Neural progenitor cell (in vitro differentiated cells): ENCODE measurements around the gene TPST2. TPM values are rescaled to one million over a fixed set of nuclear protein-coding genes. Genes with fewer than 3 reads are reported as not detected.
A peak's percentile ranks its signal among the peaks of the same experiment; 100 is the strongest.

Experiments used
- DNase-seq: peaks from one replicate; pipeline ENCODE4 v3.0.0-alpha.2; 2016; ENCODE audit warnings: low spot score
- H2AFZ ChIP-seq: fragments of 200-600 bp; sonication (generic); replicated peaks from 2 replicates; pipeline ENCODE4 v1.6.1; 2016; ENCODE audit warnings: antibody characterized with exemption
- H3F3A ChIP-seq: fragments of 200-600 bp; sonication (generic); 2 replicates; pipeline ENCODE4 v1.6.1; 2016; ENCODE audit warnings: antibody characterized with exemption, low read depth
- H3K27ac ChIP-seq: fragments of 200-600 bp; sonication (generic); 2 replicates; pipeline ENCODE4 v1.5.1; 2016; ENCODE audit warnings: mild to moderate bottlenecking
- H3K27me3 ChIP-seq: fragments of 200-600 bp; sonication (generic); 2 replicates; pipeline ENCODE4 v1.6.1; 2016; ENCODE audit warnings: mild to moderate bottlenecking, moderate library complexity
- H3K36me3 ChIP-seq: fragments of 200-600 bp; sonication (generic); 2 replicates; pipeline ENCODE4 v1.5.1; 2016
- H3K4me1 ChIP-seq: fragments of 200-600 bp; sonication (generic); 2 replicates; pipeline ENCODE4 v1.6.1; 2016; ENCODE audit warnings: mixed run types
- H3K4me2 ChIP-seq: fragments of 200-600 bp; sonication (generic); 2 replicates; pipeline ENCODE4 v1.6.1; 2016
- H3K4me3 ChIP-seq: fragments of 200-600 bp; sonication (generic); 2 replicates; pipeline ENCODE4 v1.5.1; 2016
- H3K79me2 ChIP-seq: fragments of 200-600 bp; sonication (generic); 2 replicates; pipeline ENCODE4 v1.6.1; 2016; ENCODE audit warnings: low read depth
- H3K9ac ChIP-seq: fragments of 200-600 bp; sonication (generic); 2 replicates; pipeline ENCODE4 v1.6.1; 2016
- H3K9me3 ChIP-seq: fragments of 200-600 bp; sonication (generic); 2 replicates; pipeline ENCODE4 v1.5.1; 2016; ENCODE audit warnings: low read depth
- H4K20me1 ChIP-seq: fragments of 200-600 bp; sonication (generic); 2 replicates; pipeline ENCODE4 v1.6.1; 2016; ENCODE audit warnings: low read depth
- H3K27ac Mint-ChIP-seq: 3 replicates; pipeline ENCODE4 v1.8.0; 2021; ENCODE audit warnings: mixed read lengths
- H3K27me3 Mint-ChIP-seq: 2 replicates; pipeline ENCODE4 v1.8.0; 2022; ENCODE audit warnings: low read depth, mild to moderate bottlenecking, inconsistent platforms, moderate library complexity, mixed read lengths; ENCODE audit not compliant: insufficient read depth
- H3K36me3 Mint-ChIP-seq: 3 replicates; pipeline ENCODE4 v1.8.0; 2021; ENCODE audit warnings: mixed read lengths
- H3K4me1 Mint-ChIP-seq: 3 replicates; pipeline ENCODE4 v1.8.0; 2021; ENCODE audit warnings: mixed read lengths
- H3K4me3 Mint-ChIP-seq: 3 replicates; pipeline ENCODE4 v1.8.0; 2021; ENCODE audit warnings: mild to moderate bottlenecking, moderate library complexity, mixed read lengths
- H3K9me3 Mint-ChIP-seq: 3 replicates; pipeline ENCODE4 v1.8.0; 2020; ENCODE audit warnings: mixed read lengths
- EZH2 ChIP-seq: fragments of 200-600 bp; sonication (generic); IDR thresholded peaks from 2 replicates; pipeline ENCODE4 v1.6.1; 2017; ENCODE audit warnings: antibody characterized with exemption, mild to moderate bottlenecking, moderate library complexity
- EZH2phosphoT487 ChIP-seq: fragments of 200-600 bp; sonication (generic); IDR thresholded peaks from 2 replicates; pipeline ENCODE4 v1.6.1; 2017; ENCODE audit warnings: antibody characterized with exemption
- total RNA-seq: library from RNA; depleted of rRNA; stranded (reverse); fragments of >200 nt; gene quantifications from 2 replicates; pipeline ENCODE4 v1.2.3, GENCODE V29; 2015; ENCODE audit warnings: low replicate concordance
- TF ChIP-seq, protein P1 (sequence below): fragments of 200-600 bp; sonication (generic); IDR thresholded peaks from 2 replicates; pipeline ENCODE4 v1.5.1; 2017; ENCODE audit warnings: antibody characterized with exemption, mild to moderate bottlenecking

The TPST2 gene
- 31.7 and 59.5 TPM in 2 replicates for total RNA-seq

DNA sequence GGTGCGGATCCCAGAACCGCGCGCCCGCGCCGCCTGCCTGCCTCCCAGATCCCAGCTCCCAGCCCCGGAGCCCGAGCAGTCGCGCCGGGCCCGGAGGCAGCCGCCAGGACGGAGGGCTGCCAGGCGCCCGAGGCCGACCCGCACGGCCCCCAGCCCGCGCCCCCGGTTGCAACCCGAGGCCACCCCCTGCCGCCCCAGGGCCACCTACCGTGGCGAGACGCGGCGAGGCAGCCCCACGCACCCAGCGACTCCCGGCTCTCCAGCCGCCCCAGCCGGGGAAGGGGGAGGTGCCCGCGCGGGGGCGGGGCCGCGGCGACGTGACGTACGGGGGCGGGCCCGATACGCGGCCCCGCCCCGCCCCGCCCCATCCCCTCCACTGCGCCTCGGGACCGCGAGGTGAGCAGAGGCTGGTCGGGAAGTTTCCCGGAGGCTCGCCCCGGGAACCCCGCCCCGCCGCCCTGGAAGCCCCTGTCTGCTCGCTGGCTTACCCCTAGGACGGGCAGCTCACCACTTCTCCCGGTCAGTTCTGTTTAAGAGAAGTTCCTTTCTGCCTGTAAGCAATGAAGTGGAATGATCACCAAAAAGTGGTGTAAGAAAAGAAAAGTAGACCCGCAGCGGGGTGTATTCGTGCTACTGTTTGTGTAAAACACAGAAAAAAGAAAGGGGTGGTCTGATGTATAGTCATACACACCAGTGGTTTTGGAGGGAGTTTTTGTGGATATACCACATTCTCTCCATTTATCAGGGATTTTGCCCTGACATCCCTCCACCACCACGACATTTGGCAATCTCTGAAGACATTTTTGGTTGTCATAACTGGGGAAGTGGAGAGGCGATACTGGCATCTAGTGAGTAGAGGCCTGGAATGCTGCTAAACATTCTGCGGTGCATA is at the start of gene TPST2:
TSS of gene TPST2 (minus strand) at position 288 of the 892 bp plus-strand sequence. CDS start 48,502 bp downstream, outside the sequence.
- TF ChIP-seq, protein P1, sequence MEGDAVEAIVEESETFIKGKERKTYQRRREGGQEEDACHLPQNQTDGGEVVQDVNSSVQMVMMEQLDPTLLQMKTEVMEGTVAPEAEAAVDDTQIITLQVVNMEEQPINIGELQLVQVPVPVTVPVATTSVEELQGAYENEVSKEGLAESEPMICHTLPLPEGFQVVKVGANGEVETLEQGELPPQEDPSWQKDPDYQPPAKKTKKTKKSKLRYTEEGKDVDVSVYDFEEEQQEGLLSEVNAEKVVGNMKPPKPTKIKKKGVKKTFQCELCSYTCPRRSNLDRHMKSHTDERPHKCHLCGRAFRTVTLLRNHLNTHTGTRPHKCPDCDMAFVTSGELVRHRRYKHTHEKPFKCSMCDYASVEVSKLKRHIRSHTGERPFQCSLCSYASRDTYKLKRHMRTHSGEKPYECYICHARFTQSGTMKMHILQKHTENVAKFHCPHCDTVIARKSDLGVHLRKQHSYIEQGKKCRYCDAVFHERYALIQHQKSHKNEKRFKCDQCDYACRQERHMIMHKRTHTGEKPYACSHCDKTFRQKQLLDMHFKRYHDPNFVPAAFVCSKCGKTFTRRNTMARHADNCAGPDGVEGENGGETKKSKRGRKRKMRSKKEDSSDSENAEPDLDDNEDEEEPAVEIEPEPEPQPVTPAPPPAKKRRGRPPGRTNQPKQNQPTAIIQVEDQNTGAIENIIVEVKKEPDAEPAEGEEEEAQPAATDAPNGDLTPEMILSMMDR, result peak; percentile 0
- no peak for TF ChIP-seq EZH2
- Histone ChIP-seq H3K9me3 (peaks cover 4% of the 10 kb centered on the region), H3K4me2 (peak within 1 kb of the TSS; percentile 99), H3K4me3 (peak within 1 kb of the TSS; percentile 100), H3K4me1 (peaks cover 10% of the 10 kb centered on the region), H3K36me3 (peaks cover 6% of the 10 kb centered on the region), H3K27ac (no peak within 1 kb of the TSS), H3K9ac (peak within 1 kb of the TSS; percentile 78), H2AFZ (peak within 1 kb of the TSS; percentile 77), H4K20me1 (peaks cover 20% of the 10 kb centered on the region), H3F3A (peaks cover 19% of the 10 kb centered on the region), H3K27me3 (peaks cover 3% of the 10 kb centered on the region), H3K79me2 (peaks cover 28% of the 10 kb centered on the region)
- Mint-ChIP-seq H3K27me3 (peaks cover 13% of the 10 kb centered on the region), H3K9me3 (peaks cover 5% of the 10 kb centered on the region), H3K4me1 (peaks cover 18% of the 10 kb centered on the region), H3K27ac (peak within 1 kb of the TSS; percentile 69), H3K4me3 (peak within 1 kb of the TSS; percentile 95), H3K36me3 (peaks cover 6% of the 10 kb centered on the region)
- peak; percentile 89 for DNase-seq

DNA sequence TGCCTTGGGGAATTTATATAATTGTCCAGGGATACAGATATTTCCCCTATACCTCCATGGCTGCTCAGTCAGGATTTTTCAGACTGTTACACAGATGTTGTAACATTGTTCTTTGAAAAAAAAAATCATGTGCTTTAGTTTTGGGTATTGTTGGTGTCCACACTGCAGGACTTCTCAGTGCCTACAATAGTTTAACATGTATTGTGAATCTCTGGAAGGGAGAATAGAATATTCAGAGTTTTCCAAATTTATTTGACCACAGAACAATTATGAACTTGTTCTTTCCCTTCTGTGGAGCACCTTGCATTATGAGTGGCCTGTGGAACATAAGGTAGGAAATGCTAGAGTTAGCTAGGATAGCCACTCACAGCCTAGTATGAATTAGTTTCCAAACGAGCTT is 46.4 kb upstream of the TPST2 start:
- Histone ChIP-seq H3K9ac (no peak overlapping the region), H3K36me3 (no peaks in the 10 kb centered on the region), H3K4me2 (no peak overlapping the region), H3K4me3 (no peak overlapping the region), H3K4me1 (peaks cover 20% of the 10 kb centered on the region), H3F3A (peaks cover 12% of the 10 kb centered on the region), H3K27me3 (no peaks in the 10 kb centered on the region), H3K27ac (no peak overlapping the region), H4K20me1 (no peaks in the 10 kb centered on the region), H2AFZ (no peak overlapping the region), H3K9me3 (no peaks in the 10 kb centered on the region), H3K79me2 (no peaks in the 10 kb centered on the region)
- peak overlapping the region; percentile 73 for H3K27ac Mint-ChIP-seq
- no peaks in the 10 kb centered on the region for H3K36me3 Mint-ChIP-seq
- H3K9me3 Mint-ChIP-seq, result no peaks in the 10 kb centered on the region
- DNase-seq, result no peak
- peaks cover 25% of the 10 kb centered on the region for H3K4me1 Mint-ChIP-seq
- peaks cover 4% of the 10 kb centered on the region for H3K27me3 Mint-ChIP-seq
- TF ChIP-seq EZH2phosphoT487, result no peak
- TF ChIP-seq, protein P1, result no peak
- no peak for TF ChIP-seq EZH2
- no peak overlapping the region for H3K4me3 Mint-ChIP-seq

DNA sequence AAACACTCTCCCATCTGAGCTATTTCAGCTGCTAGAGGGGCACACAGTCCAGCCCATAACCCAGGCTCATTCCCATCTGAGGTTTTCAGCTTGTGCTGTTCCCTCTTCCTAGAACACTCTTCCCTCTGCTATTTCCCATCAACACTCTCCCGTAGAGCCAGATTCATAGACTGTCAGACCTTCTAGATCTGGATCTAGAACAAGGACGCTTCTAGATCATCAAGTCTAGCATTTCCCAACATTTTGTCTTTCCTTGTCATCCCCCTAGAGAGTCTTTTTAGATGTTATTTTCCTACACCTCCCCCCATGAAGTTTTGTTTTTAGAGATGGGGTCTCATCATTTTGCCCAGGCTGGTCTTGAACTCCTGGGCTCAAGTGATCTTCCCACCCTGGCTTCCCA is 45.2 kb upstream of the TPST2 start:
- no peaks in the 10 kb centered on the region for H3K9me3 ChIP-seq
- no peaks in the 10 kb centered on the region for H3K79me2 ChIP-seq
- no peak for DNase-seq
- no peak overlapping the region for H3K4me3 ChIP-seq
- H3K27me3 ChIP-seq, result no peaks in the 10 kb centered on the region
- no peak overlapping the region for H3K9ac ChIP-seq
- H3K27ac Mint-ChIP-seq, result no peak overlapping the region
- no peaks in the 10 kb centered on the region for H4K20me1 ChIP-seq
- peaks cover 4% of the 10 kb centered on the region for H3K27me3 Mint-ChIP-seq
- H3K4me1 Mint-ChIP-seq, result peaks cover 13% of the 10 kb centered on the region
- H3K4me3 Mint-ChIP-seq, result no peak overlapping the region
- peaks cover 9% of the 10 kb centered on the region for H3K4me1 ChIP-seq
- H2AFZ ChIP-seq, result no peak overlapping the region
- H3K27ac ChIP-seq, result no peak overlapping the region
- no peaks in the 10 kb centered on the region for H3K36me3 Mint-ChIP-seq
- TF ChIP-seq EZH2 (no peak), EZH2phosphoT487 (no peak)
- TF ChIP-seq, protein P1, result no peak
- H3K36me3 ChIP-seq, result no peaks in the 10 kb centered on the region
- H3K9me3 Mint-ChIP-seq, result peaks cover 7% of the 10 kb centered on the region
- H3F3A ChIP-seq, result peaks cover under 1% of the 10 kb centered on the region
- H3K4me2 ChIP-seq, result no peak overlapping the region
